GM12878 (cell line): ENCODE results near the gene NFASC. TPM values are rescaled to one million over a fixed set of nuclear protein-coding genes. Genes with fewer than 3 reads are reported as not detected.

ENCODE experiments used
- ATAC-seq: fragments of 200-7000 bp; cut with Tn5 transposase; 3 replicates; pipeline ENCODE4 v1.9.1; 2020; ENCODE audit warnings: mild to moderate bottlenecking, moderate library complexity
- BruUV-seq: library from RNA; stranded (reverse); fragments of 400-500 nt; replicated peaks from 2 replicates; lab custom pipeline; 2021; lab: Mats Ljungman, UMichigan
- CTCF ChIA-PET: fragments of 300-600 bp; sonication (Branson Sonifier 250); formaldehyde crosslinking; extraction: SDS; loops from one replicate; lab custom pipeline; 2021; ENCODE audit warnings: inconsistent platforms; lab: Yijun Ruan, JAX
- POLR2A ChIA-PET: fragments of 350-600 bp; formaldehyde crosslinking; extraction: SDS; loops from one replicate; lab custom pipeline; 2021; ENCODE audit warnings: inconsistent platforms; lab: Charles Lee
- RAD21 ChIA-PET: fragments of 300-600 bp; sonication (Branson Sonifier 250); formaldehyde crosslinking; loops from one replicate; lab custom pipeline; 2023; ENCODE audit warnings: antibody characterized with exemption; ENCODE audit not compliant: unreplicated experiment; lab: Charles Lee
- SMC1A ChIA-PET: fragments of 300-600 bp; sonication (Branson Sonifier 250); formaldehyde crosslinking; loops from one replicate; lab custom pipeline; 2023; ENCODE audit not compliant: unreplicated experiment, uncharacterized antibody; lab: Charles Lee
- DNase-seq: peaks from one replicate; pipeline ENCODE4 v3.0.0-alpha.2; 2011; ENCODE audit warnings: low read depth, low spot score
- FAIRE-seq: peaks from 3 replicates; lab custom pipeline; 2011; peaks lifted over from hg19 to GRCh38; lab: Jason Lieb, UNC
- H2AFZ ChIP-seq: 2 replicates; pipeline ENCODE4 v1.6.0; 2011; ENCODE audit warnings: low read depth, low read length, control low read depth; ENCODE audit not compliant: control insufficient read depth
- H3K27ac ChIP-seq: 2 replicates; pipeline ENCODE4 v1.5.1; 2011; ENCODE audit warnings: control low read depth; ENCODE audit not compliant: control insufficient read depth, insufficient read depth
- H3K27me3 ChIP-seq, 2 experiments: replicated peaks in 1 of 2; 2 replicates each; pipeline versions ENCODE4 v1.6.0 to v1.6.1; 2011; ENCODE audit warnings: low read length in 1 of 2; ENCODE audit not compliant: control insufficient read depth in 2 of 2, insufficient read depth in 2 of 2
- H3K36me3 ChIP-seq, 2 experiments: 2 replicates each; pipeline ENCODE4 v1.5.1; 2011; ENCODE audit warnings: low read length in 1 of 2; ENCODE audit not compliant: control insufficient read depth in 2 of 2, insufficient read depth in 2 of 2
- H3K4me1 ChIP-seq: 2 replicates; pipeline ENCODE4 v1.6.1; 2011; ENCODE audit warnings: mild to moderate bottlenecking, low read length, moderate library complexity, mixed read lengths; ENCODE audit not compliant: control insufficient read depth, insufficient read depth
- H3K4me2 ChIP-seq: 2 replicates; pipeline ENCODE4 v1.6.0; 2011; ENCODE audit warnings: control low read depth; ENCODE audit not compliant: control insufficient read depth, insufficient read depth
- H3K4me3 ChIP-seq: fragments of 200-600 bp; sonication (generic); 2 replicates; pipeline ENCODE4 v1.5.1; 2016
- H3K79me2 ChIP-seq: 2 replicates; pipeline ENCODE4 v1.6.0; 2011; ENCODE audit warnings: low read length; ENCODE audit not compliant: control insufficient read depth, insufficient read depth
- H3K9ac ChIP-seq: 2 replicates; pipeline ENCODE4 v1.8.0; 2011; ENCODE audit warnings: low read length, control low read depth, mixed read lengths; ENCODE audit not compliant: control insufficient read depth, insufficient read depth
- H3K9me3 ChIP-seq: replicated peaks from 3 replicates; pipeline ENCODE4 v1.5.1; 2011; ENCODE audit warnings: mild to moderate bottlenecking, low read length; ENCODE audit not compliant: control insufficient read depth, insufficient read depth
- H4K20me1 ChIP-seq: 2 replicates; pipeline ENCODE4 v1.6.0; 2011; ENCODE audit not compliant: control insufficient read depth, insufficient read depth
- REST ChIP-seq: IDR thresholded peaks from 2 replicates; pipeline ENCODE4 v1.6.1; 2012; ENCODE audit warnings: mild to moderate bottlenecking, low read depth, low read length
- SPI1 ChIP-seq: IDR thresholded peaks from 2 replicates; pipeline ENCODE4 v1.6.1; 2011; ENCODE audit warnings: low read depth, mild to moderate bottlenecking, low read length, moderate library complexity, borderline replicate concordance; ENCODE audit not compliant: insufficient read depth
- ZZZ3 ChIP-seq: IDR thresholded peaks from 2 replicates; pipeline ENCODE4 v1.6.1; 2011; ENCODE audit warnings: low read depth; ENCODE audit not compliant: control insufficient read depth, insufficient read length
- WGBS: methylation state at CpG from one replicate; pipeline ENCODE4 v1.1.6; 2016; ENCODE audit warnings: low lambda C conversion rate; ENCODE audit not compliant: insufficient replicate concordance, insufficient coverage; ENCODE audit errors: missing lambda C conversion rate; 5-methylcytosine and 5-hydroxymethylcytosine counted together
- in situ Hi-C: fragments of 300-500 bp; cut with MboI; formaldehyde crosslinking; loops from 9 replicates; pipeline ENCODE4 v1.14.3; 2018; ENCODE audit warnings: mixed read lengths
- intact Hi-C: fragments of 100-400 bp; cut with micrococcal nuclease; formaldehyde crosslinking; loops from one replicate; pipeline ENCODE4 v1.14.2; 2022; ENCODE audit not compliant: unreplicated experiment
- polyA plus RNA-seq, 11 experiments: library from polyadenylated mRNA; depleted of rRNA in 4 of 11; unstranded in 6 of 11; stranded (reverse) in 5 of 11; fragments of >200 nt; fragmentation: Nextera tagmentation in 4 of 11; fragmentation: Illumina TruSeq in 1 of 11; extraction: Ambion mirVana in 4 of 11; extraction: Trizol in 1 of 11; gene quantifications; 1 replicate in 1 of 11; 2 replicates in 10 of 11; pipeline versions ENCODE4 v1.2.1 to v1.2.3, GENCODE V29; 2011 to 2016; ENCODE audit warnings: inconsistent platforms in 2 of 11, missing spikeins in 2 of 11, low read depth in 1 of 11
- total RNA-seq, 4 experiments: library from RNA; depleted of rRNA in 3 of 4; stranded (reverse); fragments of >200 nt in 3 of 4; fragmentation: Illumina TruSeq in 1 of 4; extraction: Trizol in 1 of 4; gene quantifications; 2 replicates each; pipeline versions ENCODE4 v1.2.1 to v1.2.3, GENCODE V29; 2013 to 2021

NFASC gene
- total and polyA plus RNA-seq, 10 of the 15 experiments (the other 5 are each of a cell fraction or from before 2014, with no cell fraction given): 0.04 to 0.31 (median 0.12) TPM; not detected in 4

- Histone ChIP-seq H3K4me2 (no peak overlapping the region), H3K27me3 (no peaks in the 10 kb centered on the region; a peak in 2 of 4 replicates), H3K4me1 (no peaks in the 10 kb centered on the region), H3K9me3 (no peaks in the 10 kb centered on the region), H2AFZ (no peak overlapping the region), H3K79me2 (no peaks in the 10 kb centered on the region), H4K20me1 (no peaks in the 10 kb centered on the region), H3K27ac (no peak overlapping the region), H3K4me3 (no peak overlapping the region), H3K9ac (no peak overlapping the region)
- ChIA-PET RAD21 (no interaction called here), CTCF (interaction anchor here (1.5 kb wide), 1 partner anchor 65 kb away, joined by 4 read pairs; no protein-coding TSS in a partner anchor), POLR2A (no interaction called here), SMC1A (no interaction called here)
- no TSS peak for BruUV-seq
- in situ Hi-C loops (no loop called here), intact Hi-C loops (no loop called here)
- ATAC-seq (no peak), DNase-seq (no peak), FAIRE-seq (no peak)
- WGBS: 9% methylated on average over 7 of the region's 7 CpGs
- TF ChIP-seq ZZZ3 (no peak), REST (peak; percentile 15; the same call in 1 of the 2 replicates)
- TF ChIP-seq, all 136 proteins: peak for 1
- no peaks in the 10 kb centered on the region for H3K36me3 ChIP-seq
These were observed 183.4 kb downstream of the NFASC start for GRCh38 chr1:205054013-205054412.

GRCh38 chr1:205056188-205056611 lies 185.5 kb downstream of the NFASC start:
- FAIRE-seq (no peak), ATAC-seq (no peak), DNase-seq (no peak)
- no peak overlapping the region for H3K27ac ChIP-seq
- intact Hi-C loops (no loop called here), in situ Hi-C loops (no loop called here)
- H4K20me1 ChIP-seq: no peaks in the 10 kb centered on the region
- no peak overlapping the region for H3K9ac ChIP-seq
- RAD21 ChIA-PET: no interaction called here
- H3K36me3 ChIP-seq: no peaks in the 10 kb centered on the region
- TF ChIP-seq SPI1: no peak
- POLR2A ChIA-PET: no interaction called here
- H3K4me1 ChIP-seq: no peaks in the 10 kb centered on the region
- CTCF ChIA-PET: interaction anchor here (1.0 to 1.8 kb wide), 5 partner anchors 67 to 200 kb away, joined by 3 to 8 read pairs (median 3); no protein-coding TSS in a partner anchor
- H3K27me3 ChIP-seq: no peaks in the 10 kb centered on the region; a peak in 2 of 4 replicates
- no peaks in the 10 kb centered on the region for H3K9me3 ChIP-seq
- 52% methylated on average over 13 of the region's 13 CpGs for whole genome bisulfite sequencing
- BruUV-seq: no TSS peak
- SMC1A ChIA-PET: no interaction called here
- no peak overlapping the region for H2AFZ ChIP-seq
- no peaks in the 10 kb centered on the region for H3K79me2 ChIP-seq
- H3K4me2 ChIP-seq: no peak overlapping the region
- no peak overlapping the region for H3K4me3 ChIP-seq
